Stimulated activated naive CD8-positive, alpha-beta T cell treated with anti-CD3 and anti-CD28 coated beads, Interleukin-15, Interleukin-2, amounts not matched to agents 100 ng/mL and 50 ng/mL, for 24 hours (primary cell): ENCODE data around the gene MACROD1.

Experiments
- H3K27ac Mint-ChIP-seq: one replicate; pipeline ENCODE4 v1.8.0; 2021; ENCODE audit warnings: mild to moderate bottlenecking, mixed read lengths
- H3K27me3 Mint-ChIP-seq: one replicate; pipeline ENCODE4 v1.8.0; 2021; ENCODE audit warnings: mixed read lengths
- H3K36me3 Mint-ChIP-seq: one replicate; pipeline ENCODE4 v1.8.0; 2021; ENCODE audit warnings: low read depth, mixed read lengths
- H3K4me1 Mint-ChIP-seq: one replicate; pipeline ENCODE4 v1.8.0; 2021; ENCODE audit warnings: low read depth, mixed read lengths
- H3K4me3 Mint-ChIP-seq: one replicate; pipeline ENCODE4 v1.8.0; 2021; ENCODE audit warnings: mild to moderate bottlenecking, mixed read lengths
- H3K9me3 Mint-ChIP-seq: one replicate; pipeline ENCODE4 v1.8.0; 2021; ENCODE audit warnings: mixed read lengths

Gene MACROD1

GRCh38 chr11:64065141-64065465 is 100.8 kb downstream of the MACROD1 start:
- peaks cover 10% of the 10 kb centered on the region for H3K4me1 Mint-ChIP-seq
- H3K9me3 Mint-ChIP-seq: no peaks in the 10 kb centered on the region
- no peak overlapping the region for H3K27ac Mint-ChIP-seq
- H3K27me3 Mint-ChIP-seq: peaks cover 18% of the 10 kb centered on the region
- H3K36me3 Mint-ChIP-seq: no peaks in the 10 kb centered on the region
- no peak overlapping the region for H3K4me3 Mint-ChIP-seq

DNA sequence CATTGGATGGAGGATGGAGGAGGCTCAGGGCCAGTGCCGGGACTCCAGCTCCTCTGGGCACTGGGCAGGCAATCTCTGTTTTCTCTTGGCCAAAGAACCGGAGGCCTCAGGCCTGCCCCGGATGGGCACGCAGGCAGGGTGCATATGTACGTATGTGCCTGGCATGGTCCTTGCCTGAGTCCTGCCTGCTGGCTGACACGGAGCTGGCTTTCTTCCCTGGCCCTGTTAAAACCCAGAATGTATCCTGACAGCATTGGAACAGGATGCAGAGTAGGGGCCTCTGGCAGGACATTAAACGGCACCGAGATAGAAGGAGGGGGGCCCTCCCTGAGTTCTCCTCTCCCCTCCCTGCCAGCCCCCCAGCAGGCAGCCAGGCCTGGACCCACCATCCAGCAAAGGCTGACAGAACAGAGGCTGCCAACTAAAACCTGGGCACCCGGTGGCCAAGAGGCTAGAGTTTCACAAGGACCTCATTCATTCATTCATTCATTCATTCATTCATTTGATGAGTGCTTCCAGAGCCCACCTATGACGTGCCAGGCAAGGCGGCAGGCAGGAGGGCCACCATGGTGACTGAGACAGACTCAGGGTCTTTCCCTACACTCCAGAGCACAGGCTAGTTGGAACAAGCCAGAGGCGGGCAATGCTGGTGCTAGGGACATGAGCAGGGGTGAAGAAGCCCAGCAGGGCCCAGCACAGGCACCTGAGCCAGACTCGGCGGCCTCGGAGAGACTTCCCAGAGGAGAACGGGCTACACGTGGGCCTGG is 101.4 kb downstream of the MACROD1 start:
- Mint-ChIP-seq H3K36me3 (no peaks in the 10 kb centered on the region), H3K4me1 (peaks cover 10% of the 10 kb centered on the region), H3K4me3 (no peak overlapping the region), H3K27me3 (peaks cover 18% of the 10 kb centered on the region), H3K9me3 (no peaks in the 10 kb centered on the region), H3K27ac (no peak overlapping the region)

DNA sequence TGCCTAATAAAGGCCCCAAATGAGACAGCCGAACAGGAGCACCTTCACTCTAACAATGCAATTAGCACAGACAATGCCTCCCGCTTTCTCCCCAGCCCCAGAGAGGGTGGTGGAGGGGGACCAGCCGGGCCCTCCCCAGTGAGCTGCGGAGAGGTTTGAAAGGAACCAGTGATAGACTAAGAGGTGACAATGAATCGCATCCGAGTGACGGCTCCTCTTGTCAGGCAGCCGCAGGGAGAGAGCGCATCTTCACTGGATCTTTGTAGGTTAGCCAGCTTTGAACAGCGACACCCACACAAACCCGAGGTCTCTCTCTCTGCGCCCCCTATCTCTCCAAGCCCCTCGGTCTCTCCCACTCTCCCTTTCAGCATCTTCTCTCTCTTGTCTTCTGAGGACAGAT is 102.1 kb downstream of the MACROD1 start:
- Mint-ChIP-seq H3K27me3 (peaks cover 18% of the 10 kb centered on the region), H3K27ac (no peak overlapping the region), H3K4me3 (no peak overlapping the region), H3K9me3 (no peaks in the 10 kb centered on the region), H3K36me3 (no peaks in the 10 kb centered on the region), H3K4me1 (peaks cover 10% of the 10 kb centered on the region)

- no peak overlapping the region for H3K27ac Mint-ChIP-seq
- H3K4me1 Mint-ChIP-seq: peaks cover 10% of the 10 kb centered on the region
- H3K4me3 Mint-ChIP-seq: no peak overlapping the region
- peaks cover 18% of the 10 kb centered on the region for H3K27me3 Mint-ChIP-seq
- no peaks in the 10 kb centered on the region for H3K36me3 Mint-ChIP-seq
- H3K9me3 Mint-ChIP-seq: no peaks in the 10 kb centered on the region
Observed at GRCh38 chr11:64062185-64063039, 103.5 kb downstream of the MACROD1 start.

DNA sequence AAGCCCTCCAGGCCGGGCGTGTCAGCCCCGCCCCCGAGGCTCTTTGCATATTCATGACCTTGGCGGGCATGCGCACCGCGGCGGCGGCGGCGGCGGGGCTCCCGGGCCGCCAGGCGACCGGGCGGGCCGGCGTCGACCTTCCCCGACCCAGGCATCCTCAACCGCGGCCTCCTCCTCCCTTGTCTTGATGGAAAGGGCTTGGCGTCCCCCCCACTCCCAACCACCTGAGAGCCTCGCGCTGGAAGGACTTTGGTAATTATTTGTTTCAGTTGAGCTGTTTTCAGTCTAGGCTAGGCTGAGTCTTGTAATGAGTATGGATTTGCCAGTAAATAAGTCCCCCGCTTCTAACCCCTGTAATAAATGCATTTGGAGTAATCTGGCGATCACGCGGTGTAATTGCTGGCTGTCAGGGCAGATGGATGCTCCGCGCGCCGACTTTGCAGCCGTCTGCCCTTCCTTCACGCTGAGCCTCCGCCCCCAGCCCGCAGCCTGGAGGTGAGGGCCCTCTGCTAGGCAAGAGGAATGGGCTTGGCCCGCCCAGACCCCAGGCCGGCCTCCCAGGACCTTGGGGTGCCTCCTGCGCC is 105.0 kb downstream of the MACROD1 start:
- no peaks in the 10 kb centered on the region for H3K9me3 Mint-ChIP-seq
- peaks cover 18% of the 10 kb centered on the region for H3K27me3 Mint-ChIP-seq
- H3K27ac Mint-ChIP-seq: no peak overlapping the region
- H3K36me3 Mint-ChIP-seq: no peaks in the 10 kb centered on the region
- H3K4me3 Mint-ChIP-seq: peak overlapping the region; percentile 73
- H3K4me1 Mint-ChIP-seq: peaks cover 10% of the 10 kb centered on the region

- Mint-ChIP-seq H3K4me1 (peaks cover 10% of the 10 kb centered on the region), H3K4me3 (peak overlapping the region; percentile 62), H3K9me3 (no peaks in the 10 kb centered on the region), H3K27me3 (peaks cover 18% of the 10 kb centered on the region), H3K27ac (no peak overlapping the region), H3K36me3 (no peaks in the 10 kb centered on the region)
Observed at GRCh38 chr11:64060263-64060860, 105.6 kb downstream of the MACROD1 start.

- Mint-ChIP-seq H3K27me3 (peaks cover 18% of the 10 kb centered on the region), H3K27ac (no peak overlapping the region), H3K4me3 (no peak overlapping the region), H3K36me3 (no peaks in the 10 kb centered on the region), H3K4me1 (peaks cover 10% of the 10 kb centered on the region), H3K9me3 (no peaks in the 10 kb centered on the region)
Observed at GRCh38 chr11:64059339-64060140, 106.4 kb downstream of the MACROD1 start.

DNA sequence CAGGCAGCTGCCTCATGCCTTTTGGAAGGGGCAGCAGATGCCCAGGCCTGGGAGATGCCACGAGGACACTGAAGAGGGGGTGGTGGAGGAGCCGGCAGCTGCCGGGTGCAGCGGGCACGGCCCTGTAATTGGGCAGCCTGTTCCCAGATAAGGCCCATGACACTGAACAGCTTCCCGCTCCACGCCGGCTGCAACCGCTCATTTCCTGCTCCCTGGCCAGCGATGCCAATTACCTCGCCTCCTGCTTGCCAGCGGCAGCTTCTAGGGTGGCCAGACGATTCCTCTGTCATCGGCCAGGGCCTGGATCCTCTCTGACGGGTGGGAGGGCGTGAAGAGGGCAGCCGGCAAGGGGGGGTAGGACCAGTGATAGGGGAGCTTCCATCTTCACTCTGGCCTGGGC is 107.4 kb downstream of the MACROD1 start:
- Mint-ChIP-seq H3K36me3 (no peaks in the 10 kb centered on the region), H3K27ac (no peak overlapping the region), H3K9me3 (no peaks in the 10 kb centered on the region), H3K4me3 (no peak overlapping the region), H3K27me3 (peaks cover 18% of the 10 kb centered on the region), H3K4me1 (peaks cover 10% of the 10 kb centered on the region)

- Mint-ChIP-seq H3K9me3 (no peaks in the 10 kb centered on the region), H3K27ac (no peak overlapping the region), H3K4me3 (no peak overlapping the region), H3K27me3 (peaks cover 17% of the 10 kb centered on the region), H3K36me3 (no peaks in the 10 kb centered on the region), H3K4me1 (peaks cover 10% of the 10 kb centered on the region)
Observed at GRCh38 chr11:64057890-64058289, 108.0 kb downstream of the MACROD1 start.

- Mint-ChIP-seq H3K27ac (no peak overlapping the region), H3K4me1 (peaks cover 10% of the 10 kb centered on the region), H3K9me3 (no peaks in the 10 kb centered on the region), H3K27me3 (peaks cover 11% of the 10 kb centered on the region), H3K36me3 (no peaks in the 10 kb centered on the region), H3K4me3 (no peak overlapping the region)
Observed at GRCh38 chr11:64056861-64057260, 109.1 kb downstream of the MACROD1 start.

- H3K27ac Mint-ChIP-seq: no peak overlapping the region
Observed at GRCh38 chr11:64056213-64056785, 109.6 kb downstream of the MACROD1 start.

GRCh38 chr11:64055077-64055476 is 110.8 kb downstream of the MACROD1 start:
- Mint-ChIP-seq H3K36me3 (no peaks in the 10 kb centered on the region), H3K27me3 (no peaks in the 10 kb centered on the region), H3K9me3 (no peaks in the 10 kb centered on the region), H3K27ac (no peak overlapping the region), H3K4me3 (no peak overlapping the region), H3K4me1 (no peaks in the 10 kb centered on the region)

More at GRCh38 chr11:64056213-64056785, 109.6 kb downstream of the MACROD1 start:
- H3K4me1 Mint-ChIP-seq: peaks cover 8% of the 10 kb centered on the region
- no peak overlapping the region for H3K4me3 Mint-ChIP-seq
- H3K9me3 Mint-ChIP-seq: no peaks in the 10 kb centered on the region
- peaks cover 7% of the 10 kb centered on the region for H3K27me3 Mint-ChIP-seq
- H3K36me3 Mint-ChIP-seq: no peaks in the 10 kb centered on the region

GRCh38 chr11:64053699-64054098 is 112.2 kb downstream of the MACROD1 start:
- Mint-ChIP-seq H3K36me3 (no peaks in the 10 kb centered on the region), H3K4me1 (no peaks in the 10 kb centered on the region), H3K27me3 (no peaks in the 10 kb centered on the region), H3K9me3 (no peaks in the 10 kb centered on the region), H3K4me3 (no peak overlapping the region), H3K27ac (no peak overlapping the region)
